Measurements from ENCODE around the gene ZACN.

Gene ZACN

GRCh38 chr17:76106703-76107102 lies 27.7 kb downstream of the ZACN start:
- DNase-seq = no peak

GRCh38 chr17:76107509-76107908 lies 28.5 kb downstream of the ZACN start:
- DNase-seq = peak; percentile 23

- DNase-seq = no peak
Observed at GRCh38 chr17:76111956-76112355, 33.0 kb downstream of the ZACN start.

- DNase-seq = no peak
Observed at GRCh38 chr17:76115138-76115754, 36.3 kb downstream of the ZACN start.

- no peak for DNase-seq
Observed at GRCh38 chr17:76119409-76120371, 40.7 kb downstream of the ZACN start.

GRCh38 chr17:76120658-76121008 lies 41.7 kb downstream of the ZACN start:
- DNase-seq = no peak

- no peak for DNase-seq
Observed at GRCh38 chr17:76121932-76122430, 43.0 kb downstream of the ZACN start.

GRCh38 chr17:76122431-76123190 lies 43.6 kb downstream of the ZACN start:
- no peak for DNase-seq

- DNase-seq = no peak
Observed at GRCh38 chr17:76123191-76123499, 44.2 kb downstream of the ZACN start.

- DNase-seq = no peak
Observed at GRCh38 chr17:76123749-76124581, 45.0 kb downstream of the ZACN start.

GRCh38 chr17:76124582-76125390 lies 45.8 kb downstream of the ZACN start:
- no peak for DNase-seq

GRCh38 chr17:76125391-76125675 lies 46.4 kb downstream of the ZACN start:
- no peak for DNase-seq

- no peak for DNase-seq
Observed at GRCh38 chr17:76125922-76126321, 46.9 kb downstream of the ZACN start.

GRCh38 chr17:76130473-76130872 lies 51.5 kb downstream of the ZACN start:
- DNase-seq = no peak

- DNase-seq = no peak
Observed at GRCh38 chr17:76131051-76131691, 52.2 kb downstream of the ZACN start.

- DNase-seq = no peak
Observed at GRCh38 chr17:76131692-76132573, 53.0 kb downstream of the ZACN start.
